ENCODE measurements around the gene C19orf25.

The C19orf25 gene

GRCh38 chr19:1445932-1446712 is 32.9 kb downstream of the C19orf25 start:
- H3K4me3 ChIP-seq (ENCODE audit: control insufficient read depth, low read depth, low read length): no peak overlapping the region

GRCh38 chr19:1445185-1445931 is 33.7 kb downstream of the C19orf25 start:
- TF ChIP-seq, protein P1, sequence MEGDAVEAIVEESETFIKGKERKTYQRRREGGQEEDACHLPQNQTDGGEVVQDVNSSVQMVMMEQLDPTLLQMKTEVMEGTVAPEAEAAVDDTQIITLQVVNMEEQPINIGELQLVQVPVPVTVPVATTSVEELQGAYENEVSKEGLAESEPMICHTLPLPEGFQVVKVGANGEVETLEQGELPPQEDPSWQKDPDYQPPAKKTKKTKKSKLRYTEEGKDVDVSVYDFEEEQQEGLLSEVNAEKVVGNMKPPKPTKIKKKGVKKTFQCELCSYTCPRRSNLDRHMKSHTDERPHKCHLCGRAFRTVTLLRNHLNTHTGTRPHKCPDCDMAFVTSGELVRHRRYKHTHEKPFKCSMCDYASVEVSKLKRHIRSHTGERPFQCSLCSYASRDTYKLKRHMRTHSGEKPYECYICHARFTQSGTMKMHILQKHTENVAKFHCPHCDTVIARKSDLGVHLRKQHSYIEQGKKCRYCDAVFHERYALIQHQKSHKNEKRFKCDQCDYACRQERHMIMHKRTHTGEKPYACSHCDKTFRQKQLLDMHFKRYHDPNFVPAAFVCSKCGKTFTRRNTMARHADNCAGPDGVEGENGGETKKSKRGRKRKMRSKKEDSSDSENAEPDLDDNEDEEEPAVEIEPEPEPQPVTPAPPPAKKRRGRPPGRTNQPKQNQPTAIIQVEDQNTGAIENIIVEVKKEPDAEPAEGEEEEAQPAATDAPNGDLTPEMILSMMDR (conservative IDR thresholded peaks at IDR 0.05; ENCODE audit: control insufficient read depth, insufficient read depth, low read depth, low read length): peak; percentile 34
- H3K4me3 ChIP-seq (ENCODE audit: control insufficient read depth, low read depth, low read length): peak overlapping the region; percentile 20
- DNase-seq (ENCODE audit: low read depth): peak; percentile 44

More at GRCh38 chr19:1445932-1446712, 32.9 kb downstream of the C19orf25 start:
- DNase-seq (ENCODE audit: low read depth): no peak
- TF ChIP-seq, protein P1 (conservative IDR thresholded peaks at IDR 0.05; ENCODE audit: control insufficient read depth, insufficient read depth, low read depth, low read length): no peak

- no peak overlapping the region for H3K4me3 ChIP-seq (ENCODE audit: control insufficient read depth, low read depth, low read length)
- no peak for DNase-seq (ENCODE audit: low read depth)
- TF ChIP-seq, protein P1 (conservative IDR thresholded peaks at IDR 0.05; ENCODE audit: control insufficient read depth, insufficient read depth, low read depth, low read length): no peak
Observed at GRCh38 chr19:1441677-1442438, 37.2 kb downstream of the C19orf25 start.

DNA sequence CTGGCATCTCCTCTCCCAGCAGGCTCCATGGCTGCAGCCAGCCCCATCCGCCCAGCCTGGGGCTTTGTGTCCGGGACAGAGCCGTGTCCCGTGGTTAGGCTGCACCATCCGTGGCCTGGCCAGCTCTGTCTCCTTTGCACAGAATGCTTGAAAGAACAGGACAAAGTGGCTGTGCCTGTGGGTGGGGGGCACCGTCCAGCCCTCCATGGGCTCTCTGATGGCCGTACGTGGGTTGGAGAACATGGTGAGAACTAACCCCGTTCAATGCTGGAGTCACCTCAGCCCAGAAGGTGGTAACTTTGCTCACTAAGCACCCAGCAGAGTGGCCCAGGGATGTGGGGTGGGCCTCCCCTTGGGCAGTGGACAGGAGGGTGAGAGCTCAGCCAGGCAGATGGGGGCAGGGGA is 38.0 kb downstream of the C19orf25 start:
- H3K4me3 ChIP-seq (ENCODE audit: control insufficient read depth, low read depth, low read length): no peak overlapping the region
- TF ChIP-seq, protein P1 (conservative IDR thresholded peaks at IDR 0.05; ENCODE audit: control insufficient read depth, insufficient read depth, low read depth, low read length): no peak
- DNase-seq (ENCODE audit: low read depth): no peak

DNA sequence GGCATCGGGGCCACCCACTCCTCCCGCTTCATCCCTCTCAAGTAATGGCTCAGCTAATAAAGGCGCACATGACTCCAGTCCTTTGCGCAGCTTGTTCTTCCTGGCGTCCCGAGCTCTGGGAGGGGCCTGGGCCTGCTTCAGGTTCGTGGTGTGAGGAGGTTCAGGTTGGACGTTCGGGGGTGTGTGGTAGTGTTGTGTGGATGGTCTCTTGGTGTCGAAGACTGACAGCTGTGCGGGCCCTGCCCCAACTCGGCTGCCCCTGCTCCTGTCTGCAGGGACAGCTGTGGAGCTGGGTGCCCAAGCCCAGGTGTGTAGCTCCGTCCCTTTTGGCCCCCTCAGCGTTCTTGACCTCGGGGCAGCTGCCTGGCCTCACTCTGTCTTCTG is 38.6 kb downstream of the C19orf25 start:
- TF ChIP-seq, protein P1 (conservative IDR thresholded peaks at IDR 0.05; ENCODE audit: control insufficient read depth, insufficient read depth, low read depth, low read length): no peak
- no peak for DNase-seq (ENCODE audit: low read depth)
- H3K4me3 ChIP-seq (ENCODE audit: control insufficient read depth, low read depth, low read length): no peak overlapping the region

- DNase-seq (ENCODE audit: low read depth): peak; percentile 49
- peak overlapping the region; percentile 92 for H3K4me3 ChIP-seq (ENCODE audit: control insufficient read depth, low read depth, low read length)
Observed at GRCh38 chr19:1439525-1440417, 39.2 kb downstream of the C19orf25 start.
